NCI-H187 (cell line): Measurements from ENCODE around the gene CNIH1.
"Not testable (repeated sequence)": the region's sequence is repeated elsewhere in the genome, so short reads cannot be mapped to it uniquely, and the experiment has no call there.

Experiments
- DNase-seq, 2 experiments: peaks; one replicate each; lab custom pipeline; 2025; lab: John Stamatoyannopoulos, UW

The CNIH1 gene

GRCh38 chr14:54428527-54428926 is 12.6 kb downstream of the CNIH1 start:
- no peak for DNase-seq

GRCh38 chr14:54427871-54428270 is 13.3 kb downstream of the CNIH1 start:
- DNase-seq: no peak

- DNase-seq: no peak
Measured at GRCh38 chr14:54425537-54426274, 15.5 kb downstream of the CNIH1 start.

- DNase-seq: no peak
Measured at GRCh38 chr14:54425068-54425467, 16.1 kb downstream of the CNIH1 start.

GRCh38 chr14:54424479-54424901 is 16.7 kb downstream of the CNIH1 start:
- no peak for DNase-seq

GRCh38 chr14:54423991-54424390 is 17.2 kb downstream of the CNIH1 start:
- DNase-seq: no peak

GRCh38 chr14:54420478-54421142 is 20.6 kb downstream of the CNIH1 start:
- DNase-seq: no peak

- no peak for DNase-seq
Measured at GRCh38 chr14:54411371-54411770, 29.8 kb downstream of the CNIH1 start.

GRCh38 chr14:54410215-54410614 is 31.0 kb downstream of the CNIH1 start:
- DNase-seq: no peak

- DNase-seq: not testable (repeated sequence)
Measured at GRCh38 chr14:54403401-54404005, 37.7 kb downstream of the CNIH1 start.

- DNase-seq: no peak
Measured at GRCh38 chr14:54399560-54399959, 41.6 kb downstream of the CNIH1 start.

GRCh38 chr14:54396493-54397335 is 44.5 kb downstream of the CNIH1 start, which contains the start of gene CDKN3:
Gene CDKN3 (plus strand): TSS chr14:54397007. CDS start chr14:54397069, 62 bp downstream.
- peak; percentile 98 to 99 for DNase-seq

- DNase-seq: no peak
Measured at GRCh38 chr14:54396183-54396492, 45.0 kb downstream of the CNIH1 start.

- DNase-seq: no peak
Measured at GRCh38 chr14:54395716-54396115, 45.5 kb downstream of the CNIH1 start.

- no peak for DNase-seq
Measured at GRCh38 chr14:54395284-54395683, 45.9 kb downstream of the CNIH1 start.

- DNase-seq: no peak
Measured at GRCh38 chr14:54394596-54394995, 46.6 kb downstream of the CNIH1 start.

GRCh38 chr14:54392986-54393884 is 47.9 kb downstream of the CNIH1 start:
- DNase-seq: not testable (repeated sequence)

- DNase-seq: no peak
Measured at GRCh38 chr14:54392131-54392859, 48.9 kb downstream of the CNIH1 start.

GRCh38 chr14:54387328-54387727 is 53.8 kb downstream of the CNIH1 start:
- DNase-seq: no peak

GRCh38 chr14:54385556-54385955 is 55.6 kb downstream of the CNIH1 start:
- DNase-seq: no peak

- no peak for DNase-seq
Measured at GRCh38 chr14:54383835-54384234, 57.3 kb downstream of the CNIH1 start.
